Measurements from ENCODE around the gene MYO1C. TPM values are rescaled to one million over a fixed set of nuclear protein-coding genes. Genes with fewer than 3 reads are reported as not detected.

The MYO1C gene
- total RNA-seq, 1 experiment from 2014 or later: 227 TPM

DNA sequence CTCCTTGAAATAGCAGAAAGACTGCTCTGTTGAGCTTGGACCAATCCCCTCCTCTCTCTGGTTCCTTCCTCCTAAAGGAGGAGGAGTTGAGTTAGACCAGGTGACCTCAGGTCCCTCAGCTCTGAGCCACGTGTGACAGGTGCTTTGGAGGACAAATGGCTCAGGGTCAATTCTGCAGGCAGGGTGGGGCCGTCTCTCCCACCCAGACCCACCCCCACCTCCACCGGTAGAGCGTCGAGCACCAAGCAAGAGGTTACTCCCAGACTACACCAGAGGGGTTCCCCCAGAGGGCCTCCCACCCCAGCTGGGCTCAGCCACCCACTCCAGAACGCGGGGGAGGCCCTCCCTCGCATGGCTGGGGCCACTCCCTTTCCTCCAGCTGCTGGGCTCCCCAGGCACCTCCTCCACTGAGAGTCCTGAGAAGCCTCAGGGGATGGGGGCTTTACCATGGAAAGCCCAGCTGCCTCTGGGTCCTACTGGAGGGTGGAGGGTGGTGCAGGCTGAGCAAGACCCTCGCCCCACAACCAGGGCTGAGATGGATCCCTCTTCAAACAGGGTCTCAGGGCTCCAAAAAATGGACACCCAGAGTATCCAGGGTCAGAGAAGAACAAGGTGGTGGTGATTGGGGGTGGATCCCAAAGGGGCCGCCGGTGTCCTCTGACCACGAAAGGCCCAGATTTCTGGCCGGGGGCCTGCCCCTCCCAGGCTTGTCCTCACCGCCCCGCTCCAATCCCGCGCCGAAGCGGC is 7.6 kb downstream of the MYO1C start:
- H3K9me3 ChIP-seq (ENCODE audit: control insufficient read depth in 1 of 2, insufficient read depth in 1 of 2, low read depth in 1 of 2, low read length in 2 of 2): no peaks in the 10 kb centered on the region
- no peak overlapping the region for H2AFZ ChIP-seq (ENCODE audit: low read depth, low read length, poor library complexity, severe bottlenecking)
- H3K4me1 ChIP-seq (ENCODE audit: control insufficient read depth in 1 of 2, insufficient read depth in 2 of 2, low read length in 2 of 2): peaks cover 21 to 51% of the 10 kb centered on the region in 2 experiments
- RAD21 ChIA-PET (ENCODE audit: low non-redundant PET in 1 of 2, low total read pairs in 2 of 2, uncharacterized antibody in 2 of 2, unreplicated experiment in 2 of 2): no interaction called here
- H3K9me2 ChIP-seq (ENCODE audit: insufficient read depth): no peaks in the 10 kb centered on the region
- peak overlapping the region; percentile 81 for H3K4me2 ChIP-seq (ENCODE audit: low read length)
- intact Hi-C loops (cut with micrococcal nuclease): loop anchor here (10.0 kb wide), 1 partner anchor 150 kb away; no protein-coding TSS in a partner anchor
- POLR2A ChIA-PET: interaction anchor here (1.9 kb wide), 1 partner anchor 23 kb away, joined by 16 read pairs; no protein-coding TSS in a partner anchor
- peak overlapping the region; percentile 97 for H3K27ac ChIP-seq (ENCODE audit: low read depth, low read length)
- no TSS peak for BruUV-seq (replicated peaks)
- peaks cover 46% of the 10 kb centered on the region for H3K79me2 ChIP-seq (ENCODE audit: insufficient read depth, low read length)
- TF ChIP-seq EGR1 (IDR thresholded peaks at IDR 0.05; ENCODE audit: low read depth) (peak; percentile 79), ELF1 (IDR thresholded peaks at IDR 0.05; ENCODE audit: borderline replicate concordance, low read depth) (no peak), POLR2A (IDR thresholded peaks at IDR 0.05; ENCODE audit: borderline replicate concordance, extremely low read depth, insufficient read depth, insufficient read length) (peak; percentile 34), CBX3 (IDR thresholded peaks at IDR 0.05; ENCODE audit: low read depth) (no peak), POLR2AphosphoS5 (IDR thresholded peaks at IDR 0.05; ENCODE audit: low read depth, low read length) (no peak; the same call in 1 of the 2 replicates), ZFX (IDR thresholded peaks at IDR 0.05) (no peak), CEBPB (IDR thresholded peaks at IDR 0.05; ENCODE audit: low read depth) (no peak), FOSL1 (IDR thresholded peaks at IDR 0.05; ENCODE audit: low read depth) (no peak)
- TF ChIP-seq, protein P1, sequence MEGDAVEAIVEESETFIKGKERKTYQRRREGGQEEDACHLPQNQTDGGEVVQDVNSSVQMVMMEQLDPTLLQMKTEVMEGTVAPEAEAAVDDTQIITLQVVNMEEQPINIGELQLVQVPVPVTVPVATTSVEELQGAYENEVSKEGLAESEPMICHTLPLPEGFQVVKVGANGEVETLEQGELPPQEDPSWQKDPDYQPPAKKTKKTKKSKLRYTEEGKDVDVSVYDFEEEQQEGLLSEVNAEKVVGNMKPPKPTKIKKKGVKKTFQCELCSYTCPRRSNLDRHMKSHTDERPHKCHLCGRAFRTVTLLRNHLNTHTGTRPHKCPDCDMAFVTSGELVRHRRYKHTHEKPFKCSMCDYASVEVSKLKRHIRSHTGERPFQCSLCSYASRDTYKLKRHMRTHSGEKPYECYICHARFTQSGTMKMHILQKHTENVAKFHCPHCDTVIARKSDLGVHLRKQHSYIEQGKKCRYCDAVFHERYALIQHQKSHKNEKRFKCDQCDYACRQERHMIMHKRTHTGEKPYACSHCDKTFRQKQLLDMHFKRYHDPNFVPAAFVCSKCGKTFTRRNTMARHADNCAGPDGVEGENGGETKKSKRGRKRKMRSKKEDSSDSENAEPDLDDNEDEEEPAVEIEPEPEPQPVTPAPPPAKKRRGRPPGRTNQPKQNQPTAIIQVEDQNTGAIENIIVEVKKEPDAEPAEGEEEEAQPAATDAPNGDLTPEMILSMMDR (IDR thresholded peaks at IDR 0.05 in 2 of 3, conservative IDR thresholded peaks at IDR 0.05 in 1 of 3; ENCODE audit: borderline replicate concordance in 1 of 3, insufficient read depth in 1 of 3, low read depth in 2 of 3, low read length in 2 of 3): 0 out of 6 replicates have a peak, but pooled peaks of 1 of the 3 experiments have one; percentile 1
- TF ChIP-seq, protein P2, sequence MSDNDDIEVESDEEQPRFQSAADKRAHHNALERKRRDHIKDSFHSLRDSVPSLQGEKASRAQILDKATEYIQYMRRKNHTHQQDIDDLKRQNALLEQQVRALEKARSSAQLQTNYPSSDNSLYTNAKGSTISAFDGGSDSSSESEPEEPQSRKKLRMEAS (IDR thresholded peaks at IDR 0.05): peak; percentile 80
- peaks cover 14 to 26% of the 10 kb centered on the region in 2 experiments; a peak in 3 of 4 replicates for H3K36me3 ChIP-seq (ENCODE audit: control insufficient read depth in 1 of 2, insufficient read depth in 2 of 2, low read length in 2 of 2)
- H4K20me1 ChIP-seq (ENCODE audit: insufficient read depth): no peaks in the 10 kb centered on the region
- H3K9ac ChIP-seq (ENCODE audit: low read length): peak overlapping the region; percentile 95
- ATAC-seq (peak; percentile 48), DNase-seq (ENCODE audit: low read depth, low spot score) (peak; percentile 65)
- CTCF ChIA-PET: interaction anchor here (0.8 to 0.9 kb wide), 2 partner anchors 119 to 145 kb away, joined by 3 read pairs; no protein-coding TSS in a partner anchor
- H3K4me3 ChIP-seq (replicated peaks in 1 of 2; ENCODE audit: low read depth in 1 of 2, low read length in 2 of 2): peak overlapping the region; percentile 60 to 71
- H3K27me3 ChIP-seq (ENCODE audit: insufficient read depth, low read length): no peaks in the 10 kb centered on the region

Data from HCT116 (cell line).